GM12878 (cell line): ENCODE results near the gene TMEM132C. TPM values are rescaled to one million over a fixed set of nuclear protein-coding genes. Genes with fewer than 3 reads are reported as not detected.

ENCODE experiments used
- ATAC-seq: fragments of 200-7000 bp; cut with Tn5 transposase; 3 replicates; pipeline ENCODE4 v1.9.1; 2020; ENCODE audit warnings: mild to moderate bottlenecking, moderate library complexity
- BruUV-seq: library from RNA; stranded (reverse); fragments of 400-500 nt; replicated peaks from 2 replicates; lab custom pipeline; 2021; lab: Mats Ljungman, UMichigan
- CTCF ChIA-PET: fragments of 300-600 bp; sonication (Branson Sonifier 250); formaldehyde crosslinking; extraction: SDS; loops from one replicate; lab custom pipeline; 2021; ENCODE audit warnings: inconsistent platforms; lab: Yijun Ruan, JAX
- POLR2A ChIA-PET: fragments of 350-600 bp; formaldehyde crosslinking; extraction: SDS; loops from one replicate; lab custom pipeline; 2021; ENCODE audit warnings: inconsistent platforms; lab: Charles Lee
- RAD21 ChIA-PET: fragments of 300-600 bp; sonication (Branson Sonifier 250); formaldehyde crosslinking; loops from one replicate; lab custom pipeline; 2023; ENCODE audit warnings: antibody characterized with exemption; ENCODE audit not compliant: unreplicated experiment; lab: Charles Lee
- SMC1A ChIA-PET: fragments of 300-600 bp; sonication (Branson Sonifier 250); formaldehyde crosslinking; loops from one replicate; lab custom pipeline; 2023; ENCODE audit not compliant: unreplicated experiment, uncharacterized antibody; lab: Charles Lee
- DNase-seq: peaks from one replicate; pipeline ENCODE4 v3.0.0-alpha.2; 2011; ENCODE audit warnings: low read depth, low spot score
- FAIRE-seq: peaks from 3 replicates; lab custom pipeline; 2011; peaks lifted over from hg19 to GRCh38; lab: Jason Lieb, UNC
- H2AFZ ChIP-seq: 2 replicates; pipeline ENCODE4 v1.6.0; 2011; ENCODE audit warnings: low read depth, low read length, control low read depth; ENCODE audit not compliant: control insufficient read depth
- H3K27ac ChIP-seq: 2 replicates; pipeline ENCODE4 v1.5.1; 2011; ENCODE audit warnings: control low read depth; ENCODE audit not compliant: control insufficient read depth, insufficient read depth
- H3K27me3 ChIP-seq, 2 experiments: replicated peaks in 1 of 2; 2 replicates each; pipeline versions ENCODE4 v1.6.0 to v1.6.1; 2011; ENCODE audit warnings: low read length in 1 of 2; ENCODE audit not compliant: control insufficient read depth in 2 of 2, insufficient read depth in 2 of 2
- H3K36me3 ChIP-seq, 2 experiments: 2 replicates each; pipeline ENCODE4 v1.5.1; 2011; ENCODE audit warnings: low read length in 1 of 2; ENCODE audit not compliant: control insufficient read depth in 2 of 2, insufficient read depth in 2 of 2
- H3K4me1 ChIP-seq: 2 replicates; pipeline ENCODE4 v1.6.1; 2011; ENCODE audit warnings: mild to moderate bottlenecking, low read length, moderate library complexity, mixed read lengths; ENCODE audit not compliant: control insufficient read depth, insufficient read depth
- H3K4me2 ChIP-seq: 2 replicates; pipeline ENCODE4 v1.6.0; 2011; ENCODE audit warnings: control low read depth; ENCODE audit not compliant: control insufficient read depth, insufficient read depth
- H3K4me3 ChIP-seq: fragments of 200-600 bp; sonication (generic); 2 replicates; pipeline ENCODE4 v1.5.1; 2016
- H3K79me2 ChIP-seq: 2 replicates; pipeline ENCODE4 v1.6.0; 2011; ENCODE audit warnings: low read length; ENCODE audit not compliant: control insufficient read depth, insufficient read depth
- H3K9ac ChIP-seq: 2 replicates; pipeline ENCODE4 v1.8.0; 2011; ENCODE audit warnings: low read length, control low read depth, mixed read lengths; ENCODE audit not compliant: control insufficient read depth, insufficient read depth
- H3K9me3 ChIP-seq: replicated peaks from 3 replicates; pipeline ENCODE4 v1.5.1; 2011; ENCODE audit warnings: mild to moderate bottlenecking, low read length; ENCODE audit not compliant: control insufficient read depth, insufficient read depth
- H4K20me1 ChIP-seq: 2 replicates; pipeline ENCODE4 v1.6.0; 2011; ENCODE audit not compliant: control insufficient read depth, insufficient read depth
- CEBPB ChIP-seq, 2 experiments: fragments of 150-350 bp in 1 of 2; IDR thresholded peaks; 2 replicates each; pipeline ENCODE4 v1.6.1; 2012 to 2014; ENCODE audit warnings: low read depth in 2 of 2, low read length in 2 of 2, borderline replicate concordance in 1 of 2, inconsistent platforms in 1 of 2
- EED ChIP-seq: sonication (generic); IDR thresholded peaks from 2 replicates; pipeline ENCODE4 v1.6.1; 2016; ENCODE audit warnings: antibody characterized with exemption, low read depth
- EP300 ChIP-seq, 2 experiments: fragments of 150-350 bp in 1 of 2; IDR thresholded peaks; 2 replicates each; pipeline ENCODE4 v1.6.1; 2011 to 2012; ENCODE audit warnings: low read depth in 2 of 2, low read length in 2 of 2, borderline replicate concordance in 1 of 2, improper control_type of control experiment in 1 of 2, inconsistent platforms in 1 of 2; ENCODE audit not compliant: control insufficient read depth in 1 of 2
- ESRRA ChIP-seq: IDR thresholded peaks from 2 replicates; pipeline ENCODE4 v1.6.1; 2012; ENCODE audit warnings: mild to moderate bottlenecking, low read length, improper control_type of control experiment
- FOXK2 ChIP-seq: fragments of 450-650 bp; IDR thresholded peaks from 2 replicates; pipeline ENCODE4 v1.6.1; 2017; ENCODE audit warnings: mild to moderate bottlenecking, moderate library complexity
- JUNB ChIP-seq: IDR thresholded peaks from 2 replicates; pipeline ENCODE4 v1.6.1; 2016; ENCODE audit warnings: antibody characterized with exemption, mild to moderate bottlenecking
- NR2C1 ChIP-seq: fragments of 450-650 bp; IDR thresholded peaks from 2 replicates; pipeline ENCODE4 v1.6.1; 2017; ENCODE audit warnings: antibody characterized with exemption, mild to moderate bottlenecking, moderate library complexity
- SREBF1 ChIP-seq: IDR thresholded peaks from 2 replicates; pipeline ENCODE4 v1.6.1; 2012; ENCODE audit warnings: mild to moderate bottlenecking, low read length
- TARDBP ChIP-seq: IDR thresholded peaks from 2 replicates; pipeline ENCODE4 v1.6.1; 2016; ENCODE audit warnings: borderline replicate concordance
- TBL1XR1 ChIP-seq: IDR thresholded peaks from 2 replicates; pipeline ENCODE4 v1.6.1; 2012; ENCODE audit warnings: low read depth, low read length, improper control_type of control experiment
- TCF7 ChIP-seq: IDR thresholded peaks from 2 replicates; pipeline ENCODE4 v1.6.1; 2014; ENCODE audit warnings: antibody characterized with exemption, borderline replicate concordance
- YY1 ChIP-seq: IDR thresholded peaks from 2 replicates; pipeline ENCODE4 v1.6.1; 2011; ENCODE audit warnings: low read depth, mild to moderate bottlenecking, low read length
- ZNF24 ChIP-seq: fragments of 450-650 bp; IDR thresholded peaks from 2 replicates; pipeline ENCODE4 v1.6.1; 2017; ENCODE audit warnings: antibody characterized with exemption, mild to moderate bottlenecking
- WGBS: methylation state at CpG from one replicate; pipeline ENCODE4 v1.1.6; 2016; ENCODE audit warnings: low lambda C conversion rate; ENCODE audit not compliant: insufficient replicate concordance, insufficient coverage; ENCODE audit errors: missing lambda C conversion rate; 5-methylcytosine and 5-hydroxymethylcytosine counted together
- in situ Hi-C: fragments of 300-500 bp; cut with MboI; formaldehyde crosslinking; loops from 9 replicates; pipeline ENCODE4 v1.14.3; 2018; ENCODE audit warnings: mixed read lengths
- intact Hi-C: fragments of 100-400 bp; cut with micrococcal nuclease; formaldehyde crosslinking; loops from one replicate; pipeline ENCODE4 v1.14.2; 2022; ENCODE audit not compliant: unreplicated experiment
- polyA plus RNA-seq, 11 experiments: library from polyadenylated mRNA; depleted of rRNA in 4 of 11; unstranded in 6 of 11; stranded (reverse) in 5 of 11; fragments of >200 nt; fragmentation: Nextera tagmentation in 4 of 11; fragmentation: Illumina TruSeq in 1 of 11; extraction: Ambion mirVana in 4 of 11; extraction: Trizol in 1 of 11; gene quantifications; 1 replicate in 1 of 11; 2 replicates in 10 of 11; pipeline versions ENCODE4 v1.2.1 to v1.2.3, GENCODE V29; 2011 to 2016; ENCODE audit warnings: inconsistent platforms in 2 of 11, missing spikeins in 2 of 11, low read depth in 1 of 11
- total RNA-seq, 4 experiments: library from RNA; depleted of rRNA in 3 of 4; stranded (reverse); fragments of >200 nt in 3 of 4; fragmentation: Illumina TruSeq in 1 of 4; extraction: Trizol in 1 of 4; gene quantifications; 2 replicates each; pipeline versions ENCODE4 v1.2.1 to v1.2.3, GENCODE V29; 2013 to 2021
- TF ChIP-seq, protein P1 (sequence below): fragments of 450-650 bp; IDR thresholded peaks from 2 replicates; pipeline ENCODE4 v1.6.1; 2018; ENCODE audit warnings: mild to moderate bottlenecking, low read depth, moderate library complexity; ENCODE audit not compliant: partially characterized antibody
- TF ChIP-seq, protein P2 (sequence below): IDR thresholded peaks from 2 replicates; pipeline ENCODE4 v1.6.1; 2012; ENCODE audit warnings: low read depth, low read length, improper control_type of control experiment
- TF ChIP-seq, protein P3 (sequence below): IDR thresholded peaks from 2 replicates; pipeline ENCODE4 v1.6.1; 2011; ENCODE audit warnings: mild to moderate bottlenecking, low read depth, low read length, moderate library complexity; ENCODE audit not compliant: insufficient replicate concordance
- TF ChIP-seq, protein P4 (sequence below), 3 experiments: IDR thresholded peaks in 2 of 3; conservative IDR thresholded peaks in 1 of 3; 2 replicates each; pipeline ENCODE4 v1.5.1; 2011; ENCODE audit warnings: low read depth in 3 of 3, low read length in 3 of 3, mild to moderate bottlenecking in 3 of 3, control low read depth in 2 of 3, moderate library complexity in 2 of 3, inconsistent platforms in 1 of 3, mixed read lengths in 1 of 3; ENCODE audit not compliant: control insufficient read depth in 2 of 3, insufficient read depth in 1 of 3; ENCODE audit errors: extremely low read depth in 1 of 3

The TMEM132C gene
- total and polyA plus RNA-seq, 10 of the 15 experiments (the other 5 are each of a cell fraction or from before 2014, with no cell fraction given): not detected

DNA sequence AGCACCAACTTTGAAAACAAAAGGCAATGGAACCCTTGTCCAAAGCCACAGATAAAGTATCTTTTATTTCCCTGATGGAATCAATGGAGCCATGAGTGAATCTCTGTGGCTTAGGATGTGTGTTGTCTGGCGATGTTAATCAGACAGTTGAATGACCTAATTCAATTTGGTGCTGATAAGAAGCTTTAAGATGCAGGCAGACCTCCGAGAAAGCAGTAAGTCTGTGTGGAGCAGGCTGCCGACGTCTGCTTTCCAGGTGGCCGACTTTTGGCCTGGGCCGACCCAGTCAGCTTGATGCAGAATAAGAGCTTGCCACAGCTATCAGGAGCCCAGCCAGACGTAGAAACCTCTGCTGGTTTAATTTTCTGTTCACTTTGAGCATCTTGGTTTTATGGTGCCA, 21.1 kb upstream of the TMEM132C start:
- Histone ChIP-seq H3K4me1 (no peaks in the 10 kb centered on the region), H4K20me1 (no peaks in the 10 kb centered on the region), H3K9me3 (no peaks in the 10 kb centered on the region; the same call in 2 of the 3 replicates), H3K9ac (no peak overlapping the region), H3K36me3 (no peaks in the 10 kb centered on the region), H3K4me2 (no peak overlapping the region), H3K79me2 (no peaks in the 10 kb centered on the region), H3K27me3 (no peaks in the 10 kb centered on the region), H3K4me3 (no peak overlapping the region), H2AFZ (no peak overlapping the region), H3K27ac (no peak overlapping the region)
- no peak for FAIRE-seq
- CTCF ChIA-PET: interaction anchor here (0.9 kb wide), 1 partner anchor 13 kb away, joined by 3 read pairs; no protein-coding TSS in a partner anchor
- SMC1A ChIA-PET: no interaction called here
- BruUV-seq: no TSS peak
- WGBS: 25% methylated on average over 7 of the region's 7 CpGs
- in situ Hi-C loops (no loop called here), intact Hi-C loops (no loop called here)
- RAD21 ChIA-PET: no interaction called here
- ATAC-seq: no peak
- no peak for DNase-seq
- POLR2A ChIA-PET: no interaction called here
- TF ChIP-seq SREBF1 (no peak), EP300 (IDR thresholded peaks at IDR 0.05; ENCODE audit: borderline replicate concordance in 1 of 2, control insufficient read depth in 1 of 2, low read depth in 2 of 2, low read length in 2 of 2) (no peak), TBL1XR1 (no peak), JUNB (no peak), ESRRA (no peak), YY1 (no peak), ZNF24 (no peak), FOXK2 (no peak), TCF7 (no peak), NR2C1 (no peak), EED (no peak), TARDBP (no peak), CEBPB (IDR thresholded peaks at IDR 0.05; ENCODE audit: borderline replicate concordance in 1 of 2, low read depth in 2 of 2, low read length in 2 of 2) (no peak)
- TF ChIP-seq, protein P1, sequence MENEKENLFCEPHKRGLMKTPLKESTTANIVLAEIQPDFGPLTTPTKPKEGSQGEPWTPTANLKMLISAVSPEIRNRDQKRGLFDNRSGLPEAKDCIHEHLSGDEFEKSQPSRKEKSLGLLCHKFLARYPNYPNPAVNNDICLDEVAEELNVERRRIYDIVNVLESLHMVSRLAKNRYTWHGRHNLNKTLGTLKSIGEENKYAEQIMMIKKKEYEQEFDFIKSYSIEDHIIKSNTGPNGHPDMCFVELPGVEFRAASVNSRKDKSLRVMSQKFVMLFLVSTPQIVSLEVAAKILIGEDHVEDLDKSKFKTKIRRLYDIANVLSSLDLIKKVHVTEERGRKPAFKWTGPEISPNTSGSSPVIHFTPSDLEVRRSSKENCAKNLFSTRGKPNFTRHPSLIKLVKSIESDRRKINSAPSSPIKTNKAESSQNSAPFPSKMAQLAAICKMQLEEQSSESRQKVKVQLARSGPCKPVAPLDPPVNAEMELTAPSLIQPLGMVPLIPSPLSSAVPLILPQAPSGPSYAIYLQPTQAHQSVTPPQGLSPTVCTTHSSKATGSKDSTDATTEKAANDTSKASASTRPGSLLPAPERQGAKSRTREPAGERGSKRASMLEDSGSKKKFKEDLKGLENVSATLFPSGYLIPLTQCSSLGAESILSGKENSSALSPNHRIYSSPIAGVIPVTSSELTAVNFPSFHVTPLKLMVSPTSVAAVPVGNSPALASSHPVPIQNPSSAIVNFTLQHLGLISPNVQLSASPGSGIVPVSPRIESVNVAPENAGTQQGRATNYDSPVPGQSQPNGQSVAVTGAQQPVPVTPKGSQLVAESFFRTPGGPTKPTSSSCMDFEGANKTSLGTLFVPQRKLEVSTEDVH: no peak
- TF ChIP-seq, protein P2, sequence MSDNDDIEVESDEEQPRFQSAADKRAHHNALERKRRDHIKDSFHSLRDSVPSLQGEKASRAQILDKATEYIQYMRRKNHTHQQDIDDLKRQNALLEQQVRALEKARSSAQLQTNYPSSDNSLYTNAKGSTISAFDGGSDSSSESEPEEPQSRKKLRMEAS: no peak
- TF ChIP-seq, protein P3, sequence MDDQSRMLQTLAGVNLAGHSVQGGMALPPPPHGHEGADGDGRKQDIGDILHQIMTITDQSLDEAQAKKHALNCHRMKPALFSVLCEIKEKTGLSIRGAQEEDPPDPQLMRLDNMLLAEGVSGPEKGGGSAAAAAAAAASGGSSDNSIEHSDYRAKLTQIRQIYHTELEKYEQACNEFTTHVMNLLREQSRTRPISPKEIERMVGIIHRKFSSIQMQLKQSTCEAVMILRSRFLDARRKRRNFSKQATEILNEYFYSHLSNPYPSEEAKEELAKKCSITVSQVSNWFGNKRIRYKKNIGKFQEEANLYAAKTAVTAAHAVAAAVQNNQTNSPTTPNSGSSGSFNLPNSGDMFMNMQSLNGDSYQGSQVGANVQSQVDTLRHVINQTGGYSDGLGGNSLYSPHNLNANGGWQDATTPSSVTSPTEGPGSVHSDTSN: no peak
- TF ChIP-seq, protein P4, sequence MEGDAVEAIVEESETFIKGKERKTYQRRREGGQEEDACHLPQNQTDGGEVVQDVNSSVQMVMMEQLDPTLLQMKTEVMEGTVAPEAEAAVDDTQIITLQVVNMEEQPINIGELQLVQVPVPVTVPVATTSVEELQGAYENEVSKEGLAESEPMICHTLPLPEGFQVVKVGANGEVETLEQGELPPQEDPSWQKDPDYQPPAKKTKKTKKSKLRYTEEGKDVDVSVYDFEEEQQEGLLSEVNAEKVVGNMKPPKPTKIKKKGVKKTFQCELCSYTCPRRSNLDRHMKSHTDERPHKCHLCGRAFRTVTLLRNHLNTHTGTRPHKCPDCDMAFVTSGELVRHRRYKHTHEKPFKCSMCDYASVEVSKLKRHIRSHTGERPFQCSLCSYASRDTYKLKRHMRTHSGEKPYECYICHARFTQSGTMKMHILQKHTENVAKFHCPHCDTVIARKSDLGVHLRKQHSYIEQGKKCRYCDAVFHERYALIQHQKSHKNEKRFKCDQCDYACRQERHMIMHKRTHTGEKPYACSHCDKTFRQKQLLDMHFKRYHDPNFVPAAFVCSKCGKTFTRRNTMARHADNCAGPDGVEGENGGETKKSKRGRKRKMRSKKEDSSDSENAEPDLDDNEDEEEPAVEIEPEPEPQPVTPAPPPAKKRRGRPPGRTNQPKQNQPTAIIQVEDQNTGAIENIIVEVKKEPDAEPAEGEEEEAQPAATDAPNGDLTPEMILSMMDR (IDR thresholded peaks at IDR 0.05 in 2 of 3, conservative IDR thresholded peaks at IDR 0.05 in 1 of 3; ENCODE audit: control insufficient read depth in 2 of 3, extremely low read depth in 1 of 3, insufficient read depth in 1 of 3, low read depth in 3 of 3, low read length in 3 of 3): no peak
